Fibroblast of pulmonary artery (primary cell): ENCODE results near the gene PKHD1.
"Not testable (repeated sequence)": the region's sequence is repeated elsewhere in the genome, so short reads cannot be mapped to it uniquely, and the experiment has no call there.

Experiments used
- DNase-seq: peaks from one replicate; pipeline ENCODE4 v3.0.0-alpha.2; 2010; ENCODE audit warnings: low read depth
- H3K4me3 ChIP-seq: replicated peaks from 2 replicates; pipeline ENCODE4 v1.5.1; 2011; ENCODE audit warnings: low read depth, mild to moderate bottlenecking, control low read depth, low read length, moderate library complexity
- TF ChIP-seq, protein P1 (sequence below): IDR thresholded peaks from 2 replicates; pipeline ENCODE4 v1.5.1; 2011; ENCODE audit warnings: mild to moderate bottlenecking, control low read depth, low read length, inconsistent platforms; ENCODE audit errors: missing control alignments

PKHD1 gene

DNA sequence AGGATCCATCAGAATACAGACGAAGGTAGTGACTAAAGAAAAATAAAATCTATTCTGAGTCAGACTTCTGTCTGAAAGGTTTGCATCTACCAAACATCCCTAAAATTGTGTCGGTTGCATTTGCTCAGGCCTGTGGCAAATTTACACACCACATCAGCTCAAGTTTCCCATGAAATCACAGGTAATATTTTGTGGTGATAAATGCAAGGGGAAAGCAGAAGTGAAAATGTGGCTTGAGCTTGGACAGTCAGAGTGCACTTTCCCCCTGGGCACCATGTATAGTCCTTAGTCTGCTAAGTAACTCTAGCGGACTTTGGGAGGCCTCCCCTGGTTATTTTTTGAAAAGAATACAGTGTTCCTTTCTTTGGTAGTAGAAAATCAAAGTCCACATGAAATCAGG is 159.1 kb downstream of the PKHD1 start:
- TF ChIP-seq, protein P1, sequence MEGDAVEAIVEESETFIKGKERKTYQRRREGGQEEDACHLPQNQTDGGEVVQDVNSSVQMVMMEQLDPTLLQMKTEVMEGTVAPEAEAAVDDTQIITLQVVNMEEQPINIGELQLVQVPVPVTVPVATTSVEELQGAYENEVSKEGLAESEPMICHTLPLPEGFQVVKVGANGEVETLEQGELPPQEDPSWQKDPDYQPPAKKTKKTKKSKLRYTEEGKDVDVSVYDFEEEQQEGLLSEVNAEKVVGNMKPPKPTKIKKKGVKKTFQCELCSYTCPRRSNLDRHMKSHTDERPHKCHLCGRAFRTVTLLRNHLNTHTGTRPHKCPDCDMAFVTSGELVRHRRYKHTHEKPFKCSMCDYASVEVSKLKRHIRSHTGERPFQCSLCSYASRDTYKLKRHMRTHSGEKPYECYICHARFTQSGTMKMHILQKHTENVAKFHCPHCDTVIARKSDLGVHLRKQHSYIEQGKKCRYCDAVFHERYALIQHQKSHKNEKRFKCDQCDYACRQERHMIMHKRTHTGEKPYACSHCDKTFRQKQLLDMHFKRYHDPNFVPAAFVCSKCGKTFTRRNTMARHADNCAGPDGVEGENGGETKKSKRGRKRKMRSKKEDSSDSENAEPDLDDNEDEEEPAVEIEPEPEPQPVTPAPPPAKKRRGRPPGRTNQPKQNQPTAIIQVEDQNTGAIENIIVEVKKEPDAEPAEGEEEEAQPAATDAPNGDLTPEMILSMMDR: no peak
- DNase-seq: no peak
- no peak overlapping the region for H3K4me3 ChIP-seq

DNA sequence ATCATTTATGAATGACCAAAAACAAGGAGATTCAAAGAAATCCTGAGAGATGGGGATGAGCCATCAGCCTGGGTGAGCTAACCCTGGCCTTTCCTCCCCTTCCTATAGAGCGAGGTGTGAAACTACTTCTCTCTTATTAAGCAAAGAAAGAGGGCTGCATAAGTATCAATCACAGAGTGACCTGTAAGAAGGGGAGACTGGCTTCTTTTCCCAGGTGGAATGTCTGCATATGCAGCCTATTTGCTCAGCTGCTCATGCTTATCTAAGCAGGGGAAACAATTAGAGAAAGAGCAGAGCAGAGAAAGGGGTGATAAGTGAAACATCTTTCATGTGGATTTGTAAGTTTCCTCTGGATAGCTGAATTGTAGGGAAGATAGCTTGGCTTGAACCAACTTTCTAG is 160.0 kb downstream of the PKHD1 start:
- TF ChIP-seq, protein P1: no peak

DNA sequence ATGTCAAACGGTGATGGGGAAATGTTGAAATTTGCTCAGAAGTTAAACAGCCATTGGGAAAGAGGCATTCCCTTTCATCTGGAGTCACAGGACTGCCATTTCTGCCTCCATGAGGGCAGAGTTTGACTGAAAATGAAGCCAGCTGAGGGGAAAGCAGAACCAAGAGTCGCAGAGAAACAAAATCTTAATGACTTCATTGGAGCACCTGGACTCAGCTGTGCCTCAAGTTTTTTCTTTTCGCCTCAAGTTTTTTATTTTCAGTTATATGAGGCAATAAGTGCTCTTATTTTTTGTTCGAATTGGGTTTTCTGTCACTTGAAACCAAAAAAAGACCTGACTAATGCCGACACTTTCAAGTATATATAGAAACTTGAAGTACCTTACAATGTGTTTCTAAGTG is 161.3 kb downstream of the PKHD1 start:
- H3K4me3 ChIP-seq: no peak overlapping the region
- TF ChIP-seq, protein P1: no peak
- DNase-seq: no peak

More for the DNA sequence above, 160.0 kb downstream of the PKHD1 start:
- DNase-seq: no peak
- H3K4me3 ChIP-seq: no peak overlapping the region

DNA sequence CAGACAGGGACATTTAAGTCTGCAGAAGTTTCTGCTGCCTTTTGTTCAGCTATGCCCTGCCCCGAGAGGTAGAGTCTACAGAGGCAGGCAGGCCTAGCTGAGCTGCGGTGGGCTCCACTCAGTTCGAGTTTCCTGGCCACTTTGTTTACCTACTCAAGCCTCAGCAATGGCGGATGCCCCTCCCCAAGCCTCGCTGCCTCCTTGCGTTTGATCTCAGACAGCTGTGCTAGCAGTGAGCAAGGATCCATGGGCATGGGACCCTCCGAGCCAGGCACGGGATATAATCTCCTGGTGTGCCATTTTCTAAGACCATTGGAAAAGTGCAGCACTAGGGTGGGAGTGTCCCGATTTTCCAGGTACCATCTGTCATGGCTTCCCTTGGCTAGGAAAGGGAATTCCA is 164.9 kb downstream of the PKHD1 start:
- H3K4me3 ChIP-seq, DNase-seq: not testable (repeated sequence)

DNA sequence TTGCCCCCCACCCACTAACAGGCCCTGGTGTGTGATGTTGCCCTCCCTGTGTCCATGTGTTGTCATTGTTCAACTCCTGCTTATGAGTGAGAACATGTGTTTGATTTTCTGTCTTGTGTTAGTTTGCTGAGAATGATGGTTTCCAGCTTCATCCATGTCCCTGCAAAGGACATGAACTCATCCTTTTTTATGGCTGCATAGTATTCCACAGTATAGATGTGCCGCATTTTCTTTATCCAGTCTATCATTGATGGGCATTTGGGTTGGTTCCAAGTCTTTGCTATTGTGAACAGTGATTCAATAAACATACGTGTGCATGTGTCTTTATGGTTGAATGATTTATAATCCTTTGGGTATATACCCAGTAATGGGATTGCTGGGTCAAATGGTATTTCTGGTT is 169.1 kb downstream of the PKHD1 start:
- DNase-seq, H3K4me3 ChIP-seq: not testable (repeated sequence)

DNA sequence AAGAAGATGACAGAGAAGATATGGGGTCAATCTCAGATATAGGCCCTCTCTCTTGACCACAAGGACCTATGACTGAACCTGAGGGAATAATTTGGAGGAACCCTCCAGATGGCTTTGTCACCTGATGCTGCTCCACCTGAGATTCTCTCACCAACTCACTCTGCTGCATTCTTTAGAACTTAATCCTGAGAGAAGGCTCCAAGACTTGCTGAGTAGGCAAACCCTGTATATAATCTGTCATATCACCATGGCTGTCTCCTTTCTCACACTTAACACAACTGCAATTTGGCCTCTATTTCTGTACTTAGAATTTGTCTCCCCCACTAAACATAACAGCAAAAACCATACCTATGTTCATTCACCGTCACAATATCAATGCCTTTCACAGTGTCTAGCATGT is 172.3 kb downstream of the PKHD1 start:
- DNase-seq: no peak
- TF ChIP-seq, protein P1: no peak
- no peak overlapping the region for H3K4me3 ChIP-seq

DNA sequence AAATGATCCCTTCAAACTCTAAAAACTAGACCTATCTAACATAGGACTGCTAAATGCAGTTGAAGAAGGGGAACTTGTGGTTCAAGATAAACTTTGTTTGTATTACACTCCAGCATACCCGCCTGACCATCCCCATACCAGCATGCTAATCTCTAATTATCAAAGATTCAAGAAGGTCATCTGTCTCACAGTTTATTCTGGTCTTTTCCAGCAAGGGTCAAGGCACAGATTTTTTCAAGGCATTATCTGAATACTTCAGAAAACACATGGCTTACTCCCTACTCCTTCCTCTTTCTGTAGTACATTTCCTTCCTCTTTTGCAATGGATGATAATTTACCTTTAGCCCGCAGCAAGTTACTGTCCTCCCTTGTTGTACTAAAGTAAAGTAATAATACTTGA is 174.1 kb downstream of the PKHD1 start:
- no peak for DNase-seq
- TF ChIP-seq, protein P1: no peak
- no peak overlapping the region for H3K4me3 ChIP-seq

DNA sequence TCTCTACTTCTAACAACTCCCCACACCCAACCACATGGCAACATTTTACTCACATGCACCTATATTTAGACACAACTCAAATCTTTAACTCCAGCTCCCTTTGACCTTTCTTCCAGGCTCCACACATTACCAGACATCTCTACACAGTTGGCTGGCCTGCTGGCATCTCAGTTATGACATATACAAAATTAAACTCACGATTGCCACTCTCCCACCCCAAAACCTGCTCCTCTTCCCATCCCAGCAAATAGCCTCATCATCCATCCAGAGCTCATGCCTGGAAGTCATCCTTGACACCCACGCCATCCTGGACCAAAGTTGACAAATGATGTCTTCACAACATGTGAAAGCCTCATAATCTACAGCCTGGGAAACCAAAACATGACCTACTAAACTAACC is 176.6 kb downstream of the PKHD1 start:
- no peak for DNase-seq
- no peak overlapping the region for H3K4me3 ChIP-seq
- TF ChIP-seq, protein P1: no peak
